Neural progenitor cell (in vitro differentiated cells): ENCODE results near the gene NPIPA7.
"Not testable (repeated sequence)": the region's sequence is repeated elsewhere in the genome, so short reads cannot be mapped to it uniquely, and the experiment has no call there.

ENCODE experiments used
- CTCF ChIP-seq: fragments of 200-600 bp; sonication (generic); IDR thresholded peaks from 2 replicates; pipeline ENCODE4 v1.5.1; 2017; ENCODE audit warnings: antibody characterized with exemption, mild to moderate bottlenecking
- EZH2 ChIP-seq: fragments of 200-600 bp; sonication (generic); IDR thresholded peaks from 2 replicates; pipeline ENCODE4 v1.6.1; 2017; ENCODE audit warnings: antibody characterized with exemption, mild to moderate bottlenecking, moderate library complexity

GRCh38 chr16:16358539-16359240, 20.2 kb upstream of the NPIPA7 start:
- not testable (repeated sequence) for TF ChIP-seq EZH2, CTCF
